Tibial nerve (tissue), 4 donors: ENCODE results near the gene KMT2D. TPM values are rescaled to one million over a fixed set of nuclear protein-coding genes. Genes with fewer than 3 reads are reported as not detected.

Experiments
- DNase-seq, 2 donors: peaks; one replicate each; pipeline ENCODE4 v3.0.0-alpha.2; 2019; ENCODE audit warnings: low spot score in 2 of 2
- H3K27ac ChIP-seq, 4 donors: fragments of 200-600 bp; sonication (generic) in 3 of 4; one replicate each; pipeline ENCODE4 v1.5.1; 2017 to 2019; ENCODE audit warnings: mild to moderate bottlenecking in 1 of 4
- H3K27me3 ChIP-seq, 2 donors: fragments of 200-600 bp; sonication (generic) in 1 of 2; one replicate each; pipeline versions ENCODE4 v1.5.1 to v1.6.0; 2017 to 2019
- H3K36me3 ChIP-seq, 3 donors: fragments of 200-600 bp; sonication (generic); one replicate each; pipeline ENCODE4 v1.5.1; 2018 to 2019
- H3K4me1 ChIP-seq, 4 donors: fragments of 200-600 bp; sonication (generic) in 3 of 4; one replicate each; pipeline ENCODE4 v1.5.1; 2017 to 2019
- H3K4me3 ChIP-seq, 4 donors: fragments of 200-600 bp; sonication (generic) in 3 of 4; one replicate each; pipeline ENCODE4 v1.5.1; 2017 to 2019; ENCODE audit warnings: mild to moderate bottlenecking in 1 of 4, moderate library complexity in 1 of 4
- H3K9me3 ChIP-seq, 4 donors: fragments of 200-600 bp; sonication (generic) in 3 of 4; one replicate each; pipeline ENCODE4 v1.5.1; 2017 to 2019
- EP300 ChIP-seq, 2 donors: sonication (generic); formaldehyde crosslinking; IDR thresholded peaks; one replicate each; pipeline ENCODE4 v1.6.1; 2017; ENCODE audit warnings: antibody characterized with exemption in 2 of 2, mild to moderate bottlenecking in 1 of 2
- POLR2A ChIP-seq, 2 donors: fragments of 450-650 bp; IDR thresholded peaks; one replicate each; pipeline ENCODE4 v1.6.1; 2017; ENCODE audit warnings: antibody characterized with exemption in 2 of 2, mild to moderate bottlenecking in 2 of 2, moderate library complexity in 2 of 2
- WGBS, 2 donors: methylation state at CpG; one replicate each; pipeline ENCODE4 v1.1.5; 2018; 5-methylcytosine and 5-hydroxymethylcytosine counted together
- total RNA-seq, 4 donors: library from RNA; depleted of rRNA; stranded (reverse); fragments of >200 nt; gene quantifications; one replicate each; pipeline ENCODE4 v1.1.0, GENCODE V29; 2016
- TF ChIP-seq, protein P1 (sequence below), 5 experiments: fragments of 200-600 bp in 3 of 5; fragments of 450-650 bp in 2 of 5; sonication (generic) in 3 of 5; IDR thresholded peaks; one replicate each; pipeline ENCODE4 v1.5.1; 2016 to 2019; ENCODE audit warnings: antibody characterized with exemption in 5 of 5, mild to moderate bottlenecking in 3 of 5, moderate library complexity in 2 of 5

KMT2D gene
- total RNA-seq, 4 donors from 2014 or later, result 53.5 to 102 (median 76.9) TPM

DNA sequence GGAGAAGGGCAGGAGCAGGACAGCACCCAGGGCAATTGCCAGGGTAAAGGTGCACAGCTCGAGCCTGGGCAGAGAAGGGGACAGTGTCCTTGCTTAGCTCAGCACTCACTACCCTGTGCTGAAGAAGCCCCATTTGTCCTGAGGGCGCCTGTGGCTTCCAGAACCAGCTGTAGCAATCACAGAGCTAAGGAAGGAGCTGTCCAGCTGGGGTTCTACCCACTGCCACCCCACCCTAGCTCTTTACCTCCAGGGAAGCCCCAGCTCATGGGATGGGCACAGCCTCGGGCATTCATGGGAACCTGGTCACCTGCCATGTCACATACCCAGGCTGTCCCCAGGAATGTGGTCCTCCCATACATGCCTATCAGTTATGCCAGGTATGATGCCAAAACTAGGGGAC is 44.2 kb upstream of the KMT2D start:
- H3K27me3 ChIP-seq, result no peaks in the 10 kb centered on the region
- peak overlapping the region in 2 of 4 donors; percentile 20 to 55 for H3K27ac ChIP-seq
- H3K4me1 ChIP-seq, result peaks cover 3 to 54% (median 30%) of the 10 kb centered on the region in 4 donors
- H3K9me3 ChIP-seq, result no peaks in the 10 kb centered on the region
- TF ChIP-seq POLR2A (IDR thresholded peaks at IDR 0.05), result no peak
- TF ChIP-seq, protein P1, sequence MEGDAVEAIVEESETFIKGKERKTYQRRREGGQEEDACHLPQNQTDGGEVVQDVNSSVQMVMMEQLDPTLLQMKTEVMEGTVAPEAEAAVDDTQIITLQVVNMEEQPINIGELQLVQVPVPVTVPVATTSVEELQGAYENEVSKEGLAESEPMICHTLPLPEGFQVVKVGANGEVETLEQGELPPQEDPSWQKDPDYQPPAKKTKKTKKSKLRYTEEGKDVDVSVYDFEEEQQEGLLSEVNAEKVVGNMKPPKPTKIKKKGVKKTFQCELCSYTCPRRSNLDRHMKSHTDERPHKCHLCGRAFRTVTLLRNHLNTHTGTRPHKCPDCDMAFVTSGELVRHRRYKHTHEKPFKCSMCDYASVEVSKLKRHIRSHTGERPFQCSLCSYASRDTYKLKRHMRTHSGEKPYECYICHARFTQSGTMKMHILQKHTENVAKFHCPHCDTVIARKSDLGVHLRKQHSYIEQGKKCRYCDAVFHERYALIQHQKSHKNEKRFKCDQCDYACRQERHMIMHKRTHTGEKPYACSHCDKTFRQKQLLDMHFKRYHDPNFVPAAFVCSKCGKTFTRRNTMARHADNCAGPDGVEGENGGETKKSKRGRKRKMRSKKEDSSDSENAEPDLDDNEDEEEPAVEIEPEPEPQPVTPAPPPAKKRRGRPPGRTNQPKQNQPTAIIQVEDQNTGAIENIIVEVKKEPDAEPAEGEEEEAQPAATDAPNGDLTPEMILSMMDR (IDR thresholded peaks at IDR 0.05), result no peak
- no peak for TF ChIP-seq EP300 (IDR thresholded peaks at IDR 0.05)
- H3K36me3 ChIP-seq, result peaks cover 5 to 65% (median 8%) of the 10 kb centered on the region in 3 donors
- no peak for DNase-seq
- WGBS, 2 donors, result 73 to 76% methylated on average over 3 of the region's 3 CpGs
- no peak overlapping the region for H3K4me3 ChIP-seq

DNA sequence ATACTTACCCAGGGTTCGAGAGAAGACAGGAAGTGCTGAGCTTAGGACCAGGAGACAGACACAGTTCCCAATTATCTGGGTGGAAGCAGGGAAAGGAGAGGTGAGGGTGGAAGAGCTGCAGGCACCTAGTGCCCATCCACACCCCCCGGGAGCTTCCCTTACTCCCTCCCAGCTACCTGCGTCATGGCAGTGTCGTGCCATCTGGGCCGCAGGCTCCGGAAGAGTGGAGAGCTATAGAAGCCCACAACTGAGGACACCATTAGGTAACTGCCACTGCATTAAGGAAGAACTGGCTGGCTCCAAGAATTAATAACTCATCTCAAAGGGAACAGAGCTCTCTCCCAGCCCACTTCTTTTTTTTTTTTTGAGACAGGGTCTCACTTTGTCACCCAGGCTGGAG is 39.8 kb upstream of the KMT2D start:
- Histone ChIP-seq H3K27ac (peak overlapping the region in 2 of 4 donors; percentile 1 to 52), H3K4me3 (no peak overlapping the region), H3K9me3 (no peaks in the 10 kb centered on the region), H3K36me3 (peaks cover 5 to 95% (median 8%) of the 10 kb centered on the region in 3 donors), H3K27me3 (no peaks in the 10 kb centered on the region), H3K4me1 (peaks cover 0 to 26% (median 4%) of the 10 kb centered on the region in 4 donors)
- no peak for DNase-seq
- TF ChIP-seq, protein P1 (IDR thresholded peaks at IDR 0.05), result no peak
- TF ChIP-seq POLR2A (IDR thresholded peaks at IDR 0.05) (no peak), EP300 (IDR thresholded peaks at IDR 0.05) (no peak)
- 86 to 95% methylated on average over 6 of the region's 6 CpGs for WGBS, 2 donors

DNA sequence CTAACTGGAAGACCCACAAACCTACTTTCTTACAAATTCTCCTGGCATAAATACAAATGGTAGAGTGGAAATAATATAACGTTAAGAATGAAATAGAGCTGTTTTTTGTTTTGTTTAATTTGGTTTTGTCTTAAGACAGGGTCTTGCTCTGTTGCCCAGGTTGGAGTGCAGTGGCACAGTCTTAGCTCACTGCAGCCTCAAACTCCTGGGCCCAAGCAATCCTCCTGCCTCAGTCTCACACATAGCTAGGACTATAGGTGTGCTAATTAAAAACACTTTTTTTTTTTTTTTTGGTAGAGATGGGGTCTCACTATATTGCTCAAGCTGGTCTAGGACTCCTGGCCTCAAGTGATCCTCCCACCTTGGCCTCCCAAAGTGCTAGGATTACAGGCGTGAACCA is 38.1 kb upstream of the KMT2D start:
- DNase-seq, result no peak
- Histone ChIP-seq H3K27me3 (peaks cover 0 to 4% of the 10 kb centered on the region in 2 donors), H3K4me3 (no peak overlapping the region), H3K4me1 (peaks cover 0 to 32% (median 11%) of the 10 kb centered on the region in 4 donors), H3K36me3 (peaks cover 5 to 79% (median 8%) of the 10 kb centered on the region in 3 donors), H3K27ac (peak overlapping the region in 1 of 4 donors; percentile 74), H3K9me3 (no peaks in the 10 kb centered on the region)
- no peak for TF ChIP-seq EP300 (IDR thresholded peaks at IDR 0.05)
- 82 to 85% methylated on average over 2 of the region's 2 CpGs for WGBS, 2 donors

DNA sequence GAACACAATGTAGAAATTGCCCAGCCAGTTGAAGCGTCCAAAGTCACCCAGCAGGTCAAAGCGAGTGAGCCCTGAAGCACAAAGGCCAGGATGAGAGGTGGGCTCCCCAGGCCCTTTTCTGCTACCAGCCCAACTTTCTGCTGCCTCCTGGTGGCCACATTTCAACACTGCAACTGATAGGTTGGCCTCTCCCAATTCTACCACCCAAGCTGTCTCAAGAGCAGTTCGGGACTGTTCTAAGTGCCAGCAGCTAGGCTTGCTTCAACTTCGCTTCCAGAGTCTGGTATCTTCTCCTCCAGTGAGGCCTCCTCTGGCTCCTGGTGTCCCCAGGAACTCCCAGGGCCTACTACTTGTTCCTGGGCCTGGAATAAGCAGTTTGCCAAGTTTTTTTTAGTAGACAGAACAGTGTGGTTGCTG is 37.4 kb upstream of the KMT2D start:
- peaks cover 0 to 37% (median 13%) of the 10 kb centered on the region in 4 donors for H3K4me1 ChIP-seq
- DNase-seq, result peak in 1 of 2 donors; percentile 55
- peaks cover 0 to 11% of the 10 kb centered on the region in 2 donors for H3K27me3 ChIP-seq
- no peaks in the 10 kb centered on the region for H3K9me3 ChIP-seq
- H3K4me3 ChIP-seq, result no peak overlapping the region
- 33 to 43% methylated on average over 2 of the region's 4 CpGs for WGBS, 2 donors
- TF ChIP-seq EP300 (IDR thresholded peaks at IDR 0.05) (peak in 1 of 2 donors; percentile 15), POLR2A (IDR thresholded peaks at IDR 0.05) (no peak)
- TF ChIP-seq, protein P1 (IDR thresholded peaks at IDR 0.05), result peak; percentile 77 to 88 (median 80)
- H3K36me3 ChIP-seq, result peaks cover 5 to 72% (median 8%) of the 10 kb centered on the region in 3 donors
- H3K27ac ChIP-seq, result peak overlapping the region in 3 of 4 donors; percentile 11 to 74 (median 56)

DNA sequence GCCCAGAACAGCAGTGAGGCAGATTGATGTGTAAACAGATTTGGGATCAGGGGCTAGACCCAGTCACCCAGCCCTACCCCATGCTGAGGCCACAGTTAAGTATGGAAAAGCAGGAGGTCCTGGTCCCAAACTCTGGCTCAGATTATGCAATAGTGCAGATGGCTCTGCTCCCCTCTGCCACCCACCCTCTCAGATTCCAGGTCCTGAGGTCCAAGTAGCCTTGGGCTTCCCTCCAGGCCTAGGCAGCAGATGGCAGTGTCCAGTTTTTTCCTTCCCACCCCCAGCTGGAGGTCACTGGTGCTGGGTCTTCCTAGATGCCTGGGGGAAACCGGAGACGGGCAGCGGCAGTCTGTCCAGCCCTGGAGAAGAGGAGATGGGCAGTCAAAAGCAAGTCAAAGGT is 36.8 kb upstream of the KMT2D start:
- peak overlapping the region in 3 of 4 donors; percentile 11 to 74 (median 56) for H3K27ac ChIP-seq
- peaks cover 5 to 65% (median 7%) of the 10 kb centered on the region in 3 donors for H3K36me3 ChIP-seq
- no peaks in the 10 kb centered on the region for H3K9me3 ChIP-seq
- 49 to 72% methylated on average over 3 of the region's 3 CpGs for WGBS, 2 donors
- no peak for DNase-seq
- no peak for TF ChIP-seq EP300 (IDR thresholded peaks at IDR 0.05)
- TF ChIP-seq POLR2A (IDR thresholded peaks at IDR 0.05), result no peak
- TF ChIP-seq, protein P1 (IDR thresholded peaks at IDR 0.05), result no peak
- H3K27me3 ChIP-seq, result peaks cover 0 to 17% of the 10 kb centered on the region in 2 donors
- no peak overlapping the region for H3K4me3 ChIP-seq
- peaks cover 0 to 43% (median 16%) of the 10 kb centered on the region in 4 donors for H3K4me1 ChIP-seq
